SK-N-SH (cell line): ENCODE measurements around the gene ADAMTS9.

Experiments used
- CTCF ChIP-seq: fragments of 200-600 bp; sonication (generic); IDR thresholded peaks from 2 replicates; pipeline ENCODE4 v1.6.1; 2017; ENCODE audit warnings: antibody characterized with exemption, mild to moderate bottlenecking, moderate library complexity
- EP300 ChIP-seq, 2 experiments: IDR thresholded peaks; 2 replicates each; pipeline versions ENCODE4 v1.4.0 to v1.6.1; 2012; ENCODE audit warnings: borderline replicate concordance in 1 of 2, low read depth in 1 of 2, low read length in 1 of 2
- GABPA ChIP-seq: IDR thresholded peaks from 2 replicates; pipeline ENCODE4 v1.4.0; 2012; ENCODE audit warnings: low read depth, mild to moderate bottlenecking
- MAX ChIP-seq: IDR thresholded peaks from 2 replicates; pipeline ENCODE4 v1.4.0; 2012; ENCODE audit warnings: low read depth
- MXI1 ChIP-seq: IDR thresholded peaks from 2 replicates; pipeline ENCODE4 v1.6.1; 2012; ENCODE audit warnings: mild to moderate bottlenecking, low read depth, low read length, improper control_type of control experiment
- NFIC ChIP-seq: IDR thresholded peaks from 2 replicates; pipeline ENCODE4 v1.4.0; 2012; ENCODE audit warnings: borderline replicate concordance
- POLR2AphosphoS5 ChIP-seq: IDR thresholded peaks from 2 replicates; pipeline ENCODE4 v1.6.1; 2012; ENCODE audit warnings: low read depth, low read length
- REST ChIP-seq: IDR thresholded peaks from 2 replicates; pipeline ENCODE4 v1.6.1; 2012; ENCODE audit warnings: mild to moderate bottlenecking, low read depth, low read length, moderate library complexity

GRCh38 chr3:64708456-64708855 is 20.7 kb upstream of the ADAMTS9 start:
- no peak for TF ChIP-seq CTCF
- TF ChIP-seq REST = no peak
- no peak for TF ChIP-seq MXI1
- TF ChIP-seq NFIC = no peak
- TF ChIP-seq GABPA = no peak
- TF ChIP-seq MAX = no peak
- TF ChIP-seq EP300 (IDR thresholded peaks at IDR 0.05; ENCODE audit: borderline replicate concordance in 1 of 2, low read depth in 1 of 2, low read length in 1 of 2) = no peak
- TF ChIP-seq POLR2AphosphoS5 = no peak
